HG02884 (cell line): ENCODE measurements around the gene MANSC4.

Experiments used
- ATAC-seq: cut with Tn5 transposase; IDR thresholded peaks from one replicate; pipeline ENCODE4 v1.9.1; 2021; ENCODE audit warnings: mild to moderate bottlenecking, moderate library complexity; ENCODE audit not compliant: unreplicated experiment

MANSC4 gene

GRCh38 chr12:27801630-27802029, 21.6 kb upstream of the MANSC4 start:
- ATAC-seq, result no peak

GRCh38 chr12:27800819-27801218, 20.8 kb upstream of the MANSC4 start:
- ATAC-seq, result no peak

GRCh38 chr12:27797301-27798025, 17.4 kb upstream of the MANSC4 start:
- ATAC-seq, result no peak

GRCh38 chr12:27796128-27796527, 16.1 kb upstream of the MANSC4 start:
- ATAC-seq, result no peak

GRCh38 chr12:27794818-27795584, 15.0 kb upstream of the MANSC4 start:
- no peak for ATAC-seq

GRCh38 chr12:27790179-27790578, 10.1 kb upstream of the MANSC4 start:
- ATAC-seq, result no peak

GRCh38 chr12:27787559-27787958, 7.5 kb upstream of the MANSC4 start:
- no peak for ATAC-seq

GRCh38 chr12:27785882-27786570, 6.0 kb upstream of the MANSC4 start:
- ATAC-seq, result no peak

GRCh38 chr12:27782481-27782880, 2.4 kb upstream of the MANSC4 start:
- no peak for ATAC-seq

GRCh38 chr12:27781680-27782079, 1.6 kb upstream of the MANSC4 start:
- no peak for ATAC-seq

GRCh38 chr12:27780612-27781408, 774 bp upstream of the MANSC4 start:
- ATAC-seq, result peak; percentile 36

- ATAC-seq, result peak; percentile 25
These were observed 568 bp downstream of the MANSC4 start for GRCh38 chr12:27779416-27779919.

- ATAC-seq, result no peak
These were observed 1.8 kb downstream of the MANSC4 start for GRCh38 chr12:27778206-27778605.

GRCh38 chr12:27777141-27777540, 2.9 kb downstream of the MANSC4 start:
- no peak for ATAC-seq

- ATAC-seq, result no peak
These were observed 7.5 kb downstream of the MANSC4 start for GRCh38 chr12:27772328-27773049.

- no peak for ATAC-seq
These were observed 8.3 kb downstream of the MANSC4 start for GRCh38 chr12:27771481-27772327.

GRCh38 chr12:27769142-27769673, 10.8 kb downstream of the MANSC4 start:
- no peak for ATAC-seq

GRCh38 chr12:27766587-27766986, 13.4 kb downstream of the MANSC4 start:
- ATAC-seq, result no peak

GRCh38 chr12:27762757-27763156, 17.3 kb downstream of the MANSC4 start:
- ATAC-seq, result no peak
